ENCODE results near the gene SEMA3A. TPM values are rescaled to one million over a fixed set of nuclear protein-coding genes. Genes with fewer than 3 reads are reported as not detected.

SEMA3A gene
- total RNA-seq, 1 experiment from 2014 or later = 14.2 TPM

GRCh38 chr7:84182301-84182700 is 12.3 kb downstream of the SEMA3A start:
- no peak overlapping the region for H3K27ac ChIP-seq (ENCODE audit: low read depth, low read length)
- H3K9ac ChIP-seq (ENCODE audit: low read length) = no peak overlapping the region
- no peaks in the 10 kb centered on the region for H3K36me3 ChIP-seq (ENCODE audit: control insufficient read depth in 1 of 2, insufficient read depth in 2 of 2, low read length in 2 of 2)
- ChIA-PET POLR2A (interaction anchor here (1.4 kb wide), 1 partner anchor 12 kb away, joined by 4 read pairs; the partner anchor contains the start of gene SEMA3A), CTCF (no interaction called here), RAD21 (ENCODE audit: low non-redundant PET in 1 of 2, low total read pairs in 2 of 2, uncharacterized antibody in 2 of 2, unreplicated experiment in 2 of 2) (no interaction called here)
- no peak for TF ChIP-seq EZH2 (IDR thresholded peaks at IDR 0.05)
- TF ChIP-seq EZH2phosphoT487 (IDR thresholded peaks at IDR 0.05; ENCODE audit: borderline replicate concordance) = no peak
- TF ChIP-seq CEBPB (IDR thresholded peaks at IDR 0.05; ENCODE audit: low read depth) = no peak
- TF ChIP-seq REST (IDR thresholded peaks at IDR 0.05; ENCODE audit: low read depth) = no peak
- TF ChIP-seq JUND (IDR thresholded peaks at IDR 0.05) = no peak
- TF ChIP-seq ZFX (IDR thresholded peaks at IDR 0.05) = no peak
- TF ChIP-seq POLR2A (IDR thresholded peaks at IDR 0.05; ENCODE audit: borderline replicate concordance, extremely low read depth, insufficient read depth, insufficient read length) = no peak
- TF ChIP-seq, protein P1, sequence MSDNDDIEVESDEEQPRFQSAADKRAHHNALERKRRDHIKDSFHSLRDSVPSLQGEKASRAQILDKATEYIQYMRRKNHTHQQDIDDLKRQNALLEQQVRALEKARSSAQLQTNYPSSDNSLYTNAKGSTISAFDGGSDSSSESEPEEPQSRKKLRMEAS (IDR thresholded peaks at IDR 0.05) = no peak
- TF ChIP-seq CBX3 (IDR thresholded peaks at IDR 0.05; ENCODE audit: low read depth) = no peak
- intact Hi-C loops (cut with micrococcal nuclease) = no loop called here
- no peaks in the 10 kb centered on the region for H3K9me3 ChIP-seq (ENCODE audit: control insufficient read depth in 1 of 2, insufficient read depth in 1 of 2, low read depth in 1 of 2, low read length in 2 of 2)
- H3K4me3 ChIP-seq (replicated peaks in 1 of 2; ENCODE audit: low read depth in 1 of 2, low read length in 2 of 2) = no peak overlapping the region
- no peak overlapping the region for H2AFZ ChIP-seq (ENCODE audit: low read depth, low read length, poor library complexity, severe bottlenecking)
- DNase-seq (ENCODE audit: low read depth, low spot score) (no peak), ATAC-seq (no peak)
- no peaks in the 10 kb centered on the region for H3K9me2 ChIP-seq (ENCODE audit: insufficient read depth)
- no TSS peak for BruUV-seq (replicated peaks)
- H3K4me1 ChIP-seq (ENCODE audit: control insufficient read depth in 1 of 2, insufficient read depth in 2 of 2, low read length in 2 of 2) = peaks cover 0 to 6% of the 10 kb centered on the region in 2 experiments; a peak in 2 of 4 replicates
- no peaks in the 10 kb centered on the region for H3K27me3 ChIP-seq (ENCODE audit: insufficient read depth, low read length)
- H3K79me2 ChIP-seq (ENCODE audit: insufficient read depth, low read length) = no peaks in the 10 kb centered on the region
- H3K4me2 ChIP-seq (ENCODE audit: low read length) = no peak overlapping the region
- H4K20me1 ChIP-seq (ENCODE audit: insufficient read depth) = no peaks in the 10 kb centered on the region
